Measurements from ENCODE around the gene PTPN4.
"Not testable (repeated sequence)": the region's sequence is repeated elsewhere in the genome, so short reads cannot be mapped to it uniquely, and the experiment has no call there.

The PTPN4 gene

GRCh38 chr2:119782308-119783027 is 22.7 kb downstream of the PTPN4 start:
- Histone ChIP-seq H3K4me1 (ENCODE audit: insufficient read depth, low read length) (no peaks in the 10 kb centered on the region), H3K4me3 (ENCODE audit: low read length) (no peak overlapping the region), H3K36me3 (ENCODE audit: insufficient read depth, low read length) (no peaks in the 10 kb centered on the region), H3K9me3 (ENCODE audit: low read length) (no peaks in the 10 kb centered on the region), H2AFZ (ENCODE audit: low read depth, low read length) (no peak overlapping the region), H3K27me3 (ENCODE audit: insufficient read depth, low read length) (no peaks in the 10 kb centered on the region)

GRCh38 chr2:119784876-119785275 is 25.2 kb downstream of the PTPN4 start:
- no peaks in the 10 kb centered on the region for H3K9me3 ChIP-seq (ENCODE audit: low read length)
- no peak overlapping the region for H2AFZ ChIP-seq (ENCODE audit: low read depth, low read length)
- H3K4me3 ChIP-seq (ENCODE audit: low read length), result no peak overlapping the region
- H3K27me3 ChIP-seq (ENCODE audit: insufficient read depth, low read length), result no peaks in the 10 kb centered on the region
- H3K4me1 ChIP-seq (ENCODE audit: insufficient read depth, low read length), result no peaks in the 10 kb centered on the region
- no peaks in the 10 kb centered on the region for H3K36me3 ChIP-seq (ENCODE audit: insufficient read depth, low read length)

DNA sequence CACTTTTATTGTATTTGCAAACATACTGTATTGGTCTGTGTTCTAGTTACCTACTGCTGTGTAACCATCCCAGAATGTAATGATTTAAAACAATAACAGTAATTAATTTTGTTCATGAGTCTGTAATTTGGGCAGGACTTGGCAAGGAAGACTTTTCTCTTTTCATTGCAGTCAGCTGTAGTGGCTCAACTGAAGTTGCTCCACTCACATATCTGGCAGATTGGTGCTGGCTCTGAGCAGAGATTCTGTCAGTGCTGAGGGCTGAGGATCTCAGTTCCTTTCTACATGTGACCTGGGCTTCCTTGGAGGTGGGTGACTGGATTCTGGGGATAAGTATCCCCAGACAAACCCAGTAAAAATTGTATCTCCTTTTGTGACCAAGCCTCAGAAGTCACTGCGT is 26.6 kb downstream of the PTPN4 start:
- no peaks in the 10 kb centered on the region for H3K4me1 ChIP-seq (ENCODE audit: insufficient read depth, low read length)
- no peaks in the 10 kb centered on the region for H3K36me3 ChIP-seq (ENCODE audit: insufficient read depth, low read length)
- H2AFZ ChIP-seq (ENCODE audit: low read depth, low read length), result no peak overlapping the region
- H3K4me3 ChIP-seq (ENCODE audit: low read length), result no peak overlapping the region
- no peaks in the 10 kb centered on the region for H3K27me3 ChIP-seq (ENCODE audit: insufficient read depth, low read length)
- no peaks in the 10 kb centered on the region for H3K9me3 ChIP-seq (ENCODE audit: low read length)

DNA sequence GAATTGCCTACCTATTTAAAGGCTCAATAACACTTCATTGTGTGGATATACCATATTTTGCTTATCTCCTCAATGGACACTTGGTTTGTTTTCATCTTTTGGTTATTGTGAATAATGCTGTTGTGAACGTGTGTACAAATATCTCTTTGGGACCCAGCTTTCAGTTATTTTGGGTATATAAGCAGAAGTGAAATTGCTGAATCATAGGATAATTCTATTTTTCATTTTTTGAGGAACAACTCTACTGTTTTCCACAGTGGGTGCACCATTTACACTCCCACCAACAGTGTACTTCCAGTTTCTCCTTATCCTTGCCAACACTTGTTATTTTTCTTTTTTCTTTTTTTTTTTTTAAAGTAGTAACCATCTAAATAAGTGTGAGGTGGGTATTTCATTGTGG is 29.0 kb downstream of the PTPN4 start:
- Histone ChIP-seq H3K27me3 (ENCODE audit: insufficient read depth, low read length) (no peaks in the 10 kb centered on the region), H3K4me3 (ENCODE audit: low read length) (no peak overlapping the region), H3K4me1 (ENCODE audit: insufficient read depth, low read length) (no peaks in the 10 kb centered on the region), H3K36me3 (ENCODE audit: insufficient read depth, low read length) (no peaks in the 10 kb centered on the region), H2AFZ (ENCODE audit: low read depth, low read length) (no peak overlapping the region), H3K9me3 (ENCODE audit: low read length) (peaks cover 5% of the 10 kb centered on the region)

- Histone ChIP-seq H3K9me3 (ENCODE audit: low read length) (peaks cover 15% of the 10 kb centered on the region), H3K4me1 (ENCODE audit: insufficient read depth, low read length) (no peaks in the 10 kb centered on the region), H2AFZ (ENCODE audit: low read depth, low read length) (no peak overlapping the region), H3K36me3 (ENCODE audit: insufficient read depth, low read length) (peaks cover 3% of the 10 kb centered on the region), H3K4me3 (ENCODE audit: low read length) (no peak overlapping the region), H3K27me3 (ENCODE audit: insufficient read depth, low read length) (no peaks in the 10 kb centered on the region)
These were observed 30.7 kb downstream of the PTPN4 start for GRCh38 chr2:119790466-119790865.

DNA sequence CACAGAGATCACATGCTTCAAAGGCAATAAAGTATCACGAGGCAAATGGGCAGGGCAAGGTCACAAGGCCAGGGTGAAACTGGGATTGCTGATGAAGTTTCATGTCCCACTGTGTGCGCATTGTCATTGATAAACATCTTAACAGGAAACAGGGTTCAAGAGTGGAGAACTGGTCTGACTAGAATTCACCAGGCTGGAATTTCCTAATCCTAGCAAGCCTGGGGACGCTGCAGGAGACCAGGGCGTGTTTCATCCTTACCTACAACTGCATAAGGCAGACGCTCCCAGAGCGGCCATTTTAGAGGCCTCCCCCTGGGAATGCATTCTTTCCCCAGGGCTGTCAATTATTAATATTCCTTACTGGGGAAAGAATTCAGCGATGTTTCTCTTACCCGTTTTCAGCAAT is 33.2 kb downstream of the PTPN4 start:
- no peak overlapping the region for H2AFZ ChIP-seq (ENCODE audit: low read depth, low read length)
- peaks cover 3% of the 10 kb centered on the region for H3K36me3 ChIP-seq (ENCODE audit: insufficient read depth, low read length)
- no peaks in the 10 kb centered on the region for H3K4me1 ChIP-seq (ENCODE audit: insufficient read depth, low read length)
- H3K4me3 ChIP-seq (ENCODE audit: low read length), result no peak overlapping the region
- no peaks in the 10 kb centered on the region for H3K27me3 ChIP-seq (ENCODE audit: insufficient read depth, low read length)
- H3K9me3 ChIP-seq (ENCODE audit: low read length), result peaks cover 15% of the 10 kb centered on the region

GRCh38 chr2:119794237-119794636 is 34.5 kb downstream of the PTPN4 start:
- Histone ChIP-seq H3K9me3 (ENCODE audit: low read length) (peaks cover 15% of the 10 kb centered on the region), H2AFZ (ENCODE audit: low read depth, low read length) (no peak overlapping the region)

DNA sequence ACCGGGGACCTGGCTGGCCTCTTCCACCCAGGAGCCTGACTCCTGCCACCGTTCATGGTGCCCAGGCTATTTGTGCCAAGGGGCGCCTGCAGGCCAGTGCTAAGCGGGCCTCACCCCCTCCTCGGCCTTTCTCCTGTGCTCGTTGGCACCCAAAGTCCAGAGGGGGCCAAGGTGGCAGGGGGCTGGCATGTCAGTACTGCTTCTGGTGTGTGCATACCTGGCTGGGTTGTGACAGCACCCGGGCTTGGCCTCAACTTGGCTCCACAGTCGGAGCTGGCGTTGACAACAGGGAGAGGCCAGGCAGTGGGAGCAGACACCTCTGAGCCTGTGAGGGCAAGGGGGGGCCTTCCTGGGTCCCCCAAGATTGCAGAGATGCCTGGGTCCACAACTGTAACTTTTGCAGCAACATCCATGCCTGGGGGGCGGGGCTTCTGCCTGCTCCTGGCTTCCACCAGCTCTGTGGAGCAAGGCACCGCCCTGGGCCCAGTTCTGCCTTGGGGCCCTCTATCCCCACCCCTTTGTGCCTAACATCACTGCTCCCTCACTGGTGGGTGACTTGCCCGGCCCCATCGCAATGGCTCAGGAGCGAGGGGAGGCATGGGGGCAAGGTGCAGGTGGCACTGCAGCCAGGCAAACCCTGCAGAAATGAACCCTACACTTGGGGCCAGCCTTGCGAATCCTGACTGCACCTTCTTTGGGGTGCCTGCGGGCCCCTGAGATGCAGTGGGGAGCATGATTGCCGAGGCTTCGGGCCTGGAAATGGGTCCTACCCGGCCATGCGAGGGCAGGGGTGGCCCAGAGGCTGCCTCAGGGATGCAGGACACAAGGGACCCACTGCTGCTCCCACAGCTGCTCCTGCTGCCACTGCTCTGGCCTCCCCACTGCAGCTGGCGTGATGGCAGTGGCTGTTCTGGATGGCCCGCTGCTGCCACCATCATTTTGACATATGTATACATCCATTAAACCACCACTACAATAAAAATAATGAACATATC is 35.9 kb downstream of the PTPN4 start:
- Histone ChIP-seq H2AFZ (ENCODE audit: low read depth, low read length) (no peak overlapping the region), H3K27me3 (ENCODE audit: insufficient read depth, low read length) (no peaks in the 10 kb centered on the region), H3K36me3 (ENCODE audit: insufficient read depth, low read length) (peaks cover 3% of the 10 kb centered on the region), H3K9me3 (ENCODE audit: low read length) (peaks cover 15% of the 10 kb centered on the region), H3K4me3 (ENCODE audit: low read length) (no peak overlapping the region), H3K4me1 (ENCODE audit: insufficient read depth, low read length) (no peaks in the 10 kb centered on the region)

More at GRCh38 chr2:119794237-119794636, 34.5 kb downstream of the PTPN4 start:
- Histone ChIP-seq H3K4me3 (ENCODE audit: low read length) (no peak overlapping the region), H3K36me3 (ENCODE audit: insufficient read depth, low read length) (peaks cover 3% of the 10 kb centered on the region), H3K4me1 (ENCODE audit: insufficient read depth, low read length) (no peaks in the 10 kb centered on the region), H3K27me3 (ENCODE audit: insufficient read depth, low read length) (no peaks in the 10 kb centered on the region)

- no peaks in the 10 kb centered on the region for H3K9me3 ChIP-seq (ENCODE audit: low read length)
- no peak overlapping the region for H2AFZ ChIP-seq (ENCODE audit: low read depth, low read length)
- H3K36me3 ChIP-seq (ENCODE audit: insufficient read depth, low read length), result no peaks in the 10 kb centered on the region
- H3K27me3 ChIP-seq (ENCODE audit: insufficient read depth, low read length), result no peaks in the 10 kb centered on the region
- no peaks in the 10 kb centered on the region for H3K4me1 ChIP-seq (ENCODE audit: insufficient read depth, low read length)
- H3K4me3 ChIP-seq (ENCODE audit: low read length), result no peak overlapping the region
These were observed 40.7 kb downstream of the PTPN4 start for GRCh38 chr2:119800376-119800902.

GRCh38 chr2:119801040-119801439 is 41.3 kb downstream of the PTPN4 start:
- Histone ChIP-seq H2AFZ (ENCODE audit: low read depth, low read length) (no peak overlapping the region), H3K4me3 (ENCODE audit: low read length) (no peak overlapping the region), H3K4me1 (ENCODE audit: insufficient read depth, low read length) (no peaks in the 10 kb centered on the region), H3K9me3 (ENCODE audit: low read length) (no peaks in the 10 kb centered on the region), H3K36me3 (ENCODE audit: insufficient read depth, low read length) (no peaks in the 10 kb centered on the region), H3K27me3 (ENCODE audit: insufficient read depth, low read length) (no peaks in the 10 kb centered on the region)

DNA sequence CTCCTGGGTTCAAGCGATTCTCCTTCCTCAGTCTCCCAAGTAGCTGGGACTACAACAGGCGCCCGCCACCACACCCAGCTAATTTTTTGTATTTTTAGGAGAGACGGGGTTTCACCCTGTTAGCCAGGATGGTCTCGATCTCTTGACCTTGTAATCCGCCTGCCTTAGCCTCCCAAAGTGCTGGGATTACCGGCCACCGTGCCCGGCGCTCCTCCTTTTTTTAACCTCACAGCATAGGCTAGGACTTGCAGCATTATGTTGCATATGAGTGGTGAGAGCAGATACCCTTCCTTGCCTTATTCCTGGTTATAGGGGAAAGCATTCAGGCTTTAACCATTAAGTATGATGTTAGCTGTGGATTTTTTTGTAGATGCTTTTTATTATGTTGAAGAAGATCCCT is 42.3 kb downstream of the PTPN4 start:
- not testable (repeated sequence) for H3K4me1 ChIP-seq (ENCODE audit: insufficient read depth, low read length); H3K4me3 ChIP-seq (ENCODE audit: low read length); H3K9me3 ChIP-seq (ENCODE audit: low read length)

GRCh38 chr2:119803101-119803500 is 43.4 kb downstream of the PTPN4 start:
- Histone ChIP-seq H2AFZ (ENCODE audit: low read depth, low read length) (no peak overlapping the region), H3K4me1 (ENCODE audit: insufficient read depth, low read length) (no peaks in the 10 kb centered on the region), H3K4me3 (ENCODE audit: low read length) (no peak overlapping the region), H3K9me3 (ENCODE audit: low read length) (no peaks in the 10 kb centered on the region), H3K36me3 (ENCODE audit: insufficient read depth, low read length) (no peaks in the 10 kb centered on the region), H3K27me3 (ENCODE audit: insufficient read depth, low read length) (no peaks in the 10 kb centered on the region)

More for the DNA sequence above, 42.3 kb downstream of the PTPN4 start:
- not testable (repeated sequence) for H3K36me3 ChIP-seq (ENCODE audit: insufficient read depth, low read length); H3K27me3 ChIP-seq (ENCODE audit: insufficient read depth, low read length); H2AFZ ChIP-seq (ENCODE audit: low read depth, low read length)

GRCh38 chr2:119804409-119804808 is 44.7 kb downstream of the PTPN4 start:
- not testable (repeated sequence) for H3K4me3 ChIP-seq (ENCODE audit: low read length); H3K36me3 ChIP-seq (ENCODE audit: insufficient read depth, low read length); H3K27me3 ChIP-seq (ENCODE audit: insufficient read depth, low read length); H3K9me3 ChIP-seq (ENCODE audit: low read length); H3K4me1 ChIP-seq (ENCODE audit: insufficient read depth, low read length); H2AFZ ChIP-seq (ENCODE audit: low read depth, low read length)

Measured in neuron (in vitro differentiated cells).